ENCODE results near the gene KRTAP25-1.

GRCh38 chr21:30305136-30305535 is 15.8 kb upstream of the KRTAP25-1 start:
- no peak for TF ChIP-seq CEBPB (IDR thresholded peaks at IDR 0.05; ENCODE audit: low read depth, low read length)
- no peak for TF ChIP-seq POLR2A (IDR thresholded peaks at IDR 0.05; ENCODE audit: low read depth, low read length)
- TF ChIP-seq CTCF (conservative IDR thresholded peaks at IDR 0.05; ENCODE audit: low read depth, low read length): no peak
- TF ChIP-seq, protein P1, sequence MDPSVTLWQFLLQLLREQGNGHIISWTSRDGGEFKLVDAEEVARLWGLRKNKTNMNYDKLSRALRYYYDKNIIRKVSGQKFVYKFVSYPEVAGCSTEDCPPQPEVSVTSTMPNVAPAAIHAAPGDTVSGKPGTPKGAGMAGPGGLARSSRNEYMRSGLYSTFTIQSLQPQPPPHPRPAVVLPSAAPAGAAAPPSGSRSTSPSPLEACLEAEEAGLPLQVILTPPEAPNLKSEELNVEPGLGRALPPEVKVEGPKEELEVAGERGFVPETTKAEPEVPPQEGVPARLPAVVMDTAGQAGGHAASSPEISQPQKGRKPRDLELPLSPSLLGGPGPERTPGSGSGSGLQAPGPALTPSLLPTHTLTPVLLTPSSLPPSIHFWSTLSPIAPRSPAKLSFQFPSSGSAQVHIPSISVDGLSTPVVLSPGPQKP (IDR thresholded peaks at IDR 0.05; ENCODE audit: borderline replicate concordance, low read depth, low read length): no peak
- TF ChIP-seq MXI1 (IDR thresholded peaks at IDR 0.05; ENCODE audit: borderline replicate concordance, low read depth, low read length): no peak
- no peak for TF ChIP-seq RAD21 (IDR thresholded peaks at IDR 0.05; ENCODE audit: low read length)
- TF ChIP-seq USF2 (IDR thresholded peaks at IDR 0.05; ENCODE audit: low read depth, low read length): no peak; the same call in 1 of the 2 replicates
- no peak for TF ChIP-seq MAZ (IDR thresholded peaks at IDR 0.05; ENCODE audit: borderline replicate concordance, low read depth, low read length)
- no peak for TF ChIP-seq NFE2L2 (IDR thresholded peaks at IDR 0.05; ENCODE audit: low read depth, low read length)
- TF ChIP-seq RCOR1 (IDR thresholded peaks at IDR 0.05; ENCODE audit: insufficient replicate concordance, low read length): no peak
- TF ChIP-seq RFX5 (IDR thresholded peaks at IDR 0.05; ENCODE audit: low read depth, low read length): no peak
- TF ChIP-seq CHD1 (IDR thresholded peaks at IDR 0.05; ENCODE audit: low read depth, low read length): no peak
- no peak for TF ChIP-seq BHLHE40 (IDR thresholded peaks at IDR 0.05; ENCODE audit: low read depth, low read length)
- no peak for TF ChIP-seq SMC3 (IDR thresholded peaks at IDR 0.05; ENCODE audit: low read depth, low read length)

All from IMR-90 (cell line).